T47D (cell line): ENCODE measurements around the gene ZP3.
"Not testable (repeated sequence)": the region's sequence is repeated elsewhere in the genome, so short reads cannot be mapped to it uniquely, and the experiment has no call there.

Experiments
- DNase-seq, 2 experiments: peaks; one replicate each; pipeline versions ENCODE4 v3.0.0 to v3.0.0-alpha.2; 2011 to 2012; ENCODE audit warnings: low read depth in 1 of 2, low spot score in 1 of 2
- JUND ChIP-seq: IDR thresholded peaks from 2 replicates; pipeline ENCODE4 v1.6.1; 2012; ENCODE audit warnings: low read depth
- in situ Hi-C: cut with HindIII; loops from 2 replicates; pipeline ENCODE4 v1.10.0; 2016; ENCODE audit warnings: low sequenced_read_pairs, low pct_unique_long_range_greater_than_20kb

The ZP3 gene

GRCh38 chr7:76412249-76412648 is 12.5 kb upstream of the ZP3 start:
- no peak for DNase-seq
- in situ Hi-C loops, result no loop called here
- no peak for TF ChIP-seq JUND

DNA sequence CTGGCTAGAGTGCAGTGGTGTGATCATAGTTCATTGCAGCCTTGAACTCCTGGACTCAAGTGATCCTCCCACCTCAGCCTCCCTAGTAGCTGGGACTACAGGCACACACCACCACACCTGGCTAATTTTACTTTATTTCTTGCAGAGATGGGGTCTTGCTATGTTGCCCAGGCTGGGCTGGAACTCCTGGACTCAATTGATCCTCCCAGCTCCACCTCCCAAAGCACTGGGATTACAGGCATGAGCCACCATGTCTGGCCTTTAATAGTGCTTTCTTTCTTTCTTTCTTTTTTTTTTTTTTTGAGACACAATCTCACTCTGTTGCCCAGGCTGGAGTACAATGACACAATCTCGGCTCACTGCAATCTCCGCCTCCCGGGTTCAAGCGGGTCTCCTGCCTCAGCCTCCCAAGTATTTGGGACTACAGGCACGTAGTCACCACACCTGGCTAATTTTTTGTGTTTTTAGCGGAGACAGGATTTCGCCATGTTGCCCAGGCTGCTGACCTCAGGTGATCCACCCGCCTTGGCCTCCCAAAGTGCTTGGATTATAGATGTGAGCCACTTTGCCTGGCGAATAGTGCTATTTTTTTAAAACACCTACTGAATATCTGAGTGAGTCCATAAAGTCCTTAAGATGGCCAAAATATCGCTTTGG is 7.0 kb upstream of the ZP3 start:
- in situ Hi-C loops, DNase-seq: not testable (repeated sequence)

DNA sequence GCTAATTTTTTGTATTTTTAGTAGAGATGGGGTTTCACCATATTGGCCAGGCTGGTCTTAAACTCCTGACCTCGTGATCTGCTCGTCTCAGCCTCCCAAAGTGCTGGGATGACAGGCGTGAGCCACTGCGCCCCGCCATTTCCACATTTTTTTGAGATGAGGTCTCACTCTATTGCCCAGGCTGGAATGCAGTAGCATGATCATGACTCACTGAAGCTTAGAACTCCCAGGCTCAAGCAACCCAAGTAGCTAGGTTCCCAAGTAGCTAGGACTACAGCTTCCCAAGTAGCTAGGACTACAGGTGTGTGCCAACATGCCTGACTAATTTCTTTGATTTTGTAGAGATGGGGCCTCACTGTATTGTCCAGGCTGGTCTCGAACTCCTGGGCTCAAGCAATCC is 3.7 kb upstream of the ZP3 start:
- in situ Hi-C loops, DNase-seq: not testable (repeated sequence)

DNA sequence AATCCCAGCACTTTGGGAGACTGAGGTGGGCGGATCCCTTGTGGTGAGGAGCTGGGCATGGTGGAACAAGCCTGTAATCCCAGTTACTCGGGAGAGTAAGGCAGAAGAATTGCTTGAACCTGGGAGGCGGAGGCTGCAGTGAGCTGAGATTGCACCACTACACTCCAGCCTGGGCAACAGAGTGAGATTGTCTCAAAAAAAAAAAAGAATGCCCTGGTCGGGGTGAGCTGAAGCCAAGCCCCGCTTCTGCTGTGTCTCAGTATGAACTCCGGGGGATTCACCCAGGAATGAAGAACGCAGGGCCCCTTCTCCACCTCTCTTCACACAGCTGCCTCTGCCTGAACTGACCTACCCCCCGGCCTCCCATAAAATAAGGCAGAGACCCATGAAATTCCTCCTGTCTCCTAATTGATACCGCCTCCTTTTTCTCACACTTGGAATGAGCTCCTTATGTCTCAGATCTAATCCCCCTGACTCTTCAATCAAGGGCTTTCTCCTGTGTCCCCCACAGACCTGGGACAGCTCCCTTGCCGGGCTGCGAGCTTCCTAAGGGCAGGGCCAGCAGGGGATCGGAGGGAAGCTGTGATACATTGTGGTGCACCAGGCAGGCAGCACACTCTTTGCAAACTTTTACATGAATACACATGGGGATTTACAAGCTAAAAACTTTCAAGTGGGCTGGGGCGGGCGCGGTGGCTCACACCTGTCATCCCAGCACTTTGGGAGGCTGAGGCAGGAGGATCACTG is 911 bp upstream of the ZP3 start:
- in situ Hi-C loops, result no loop called here
- TF ChIP-seq JUND, result no peak

DNA sequence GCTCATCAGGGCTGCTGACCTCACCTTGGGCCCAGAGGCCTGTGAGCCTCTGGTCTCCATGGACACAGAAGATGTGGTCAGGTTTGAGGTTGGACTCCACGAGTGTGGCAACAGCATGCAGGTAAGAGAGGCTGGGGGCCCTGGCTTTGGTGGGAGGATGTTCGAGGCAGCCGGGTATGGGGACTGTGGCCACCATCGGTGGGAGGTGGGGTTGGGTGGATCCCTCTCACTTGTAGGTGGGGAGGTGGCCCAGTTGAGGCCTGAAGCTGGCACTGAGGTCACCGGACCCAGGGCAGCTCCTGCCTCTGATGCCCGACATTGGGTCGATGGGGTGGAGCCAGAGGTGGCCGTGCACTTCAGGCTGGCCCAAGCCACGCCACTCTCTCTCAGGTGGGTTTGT is 406 bp downstream of the ZP3 start:
- no peak for DNase-seq
- TF ChIP-seq JUND, result no peak
- in situ Hi-C loops, result no loop called here

More for the DNA sequence above, 911 bp upstream of the ZP3 start:
- DNase-seq, result no peak

- in situ Hi-C loops, DNase-seq: not testable (repeated sequence)
Measured at GRCh38 chr7:76425558-76425957, 808 bp downstream of the ZP3 start.

GRCh38 chr7:76426246-76426645 is 1.5 kb downstream of the ZP3 start:
- TF ChIP-seq JUND, result no peak
- no peak for DNase-seq
- in situ Hi-C loops, result no loop called here

- in situ Hi-C loops, result no loop called here
- no peak for TF ChIP-seq JUND
- DNase-seq, result no peak
Measured at GRCh38 chr7:76427635-76428034, 2.9 kb downstream of the ZP3 start.

DNA sequence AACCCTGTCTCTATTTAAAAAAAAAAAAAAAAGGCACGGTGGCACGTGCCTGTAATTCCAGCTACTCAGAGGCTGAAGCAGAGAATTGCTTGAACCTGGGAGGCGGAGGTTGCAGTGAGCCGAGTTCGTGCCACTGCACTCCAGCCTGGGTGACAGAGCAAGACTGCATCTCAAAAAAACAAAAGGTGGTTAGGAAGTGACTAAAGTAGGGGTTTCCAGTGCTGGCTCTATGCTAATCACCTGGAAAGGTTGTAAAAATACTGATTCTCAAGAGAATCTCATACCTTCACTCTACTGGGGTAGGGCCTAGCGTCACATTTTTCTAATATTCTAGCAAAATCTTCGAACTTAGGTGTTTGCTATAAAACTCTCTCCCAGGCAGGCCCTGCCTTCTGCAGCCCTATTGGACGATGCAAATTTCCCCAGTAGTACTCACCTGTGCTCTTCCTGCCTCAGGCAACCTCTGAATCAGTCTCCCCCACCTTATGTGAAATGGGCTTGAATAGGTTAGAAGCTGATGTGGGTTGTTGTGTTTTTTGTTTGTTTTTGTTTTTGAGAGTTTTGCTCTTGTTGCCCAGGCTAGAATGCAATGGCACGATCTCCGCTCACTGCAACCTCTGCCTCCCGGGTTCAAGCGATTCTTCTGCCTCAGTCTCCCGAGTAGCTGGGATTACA is 3.5 kb downstream of the ZP3 start:
- no peak for DNase-seq
- TF ChIP-seq JUND, result no peak
- in situ Hi-C loops, result no loop called here

- in situ Hi-C loops, result no loop called here
- no peak for TF ChIP-seq JUND
- DNase-seq, result no peak
Measured at GRCh38 chr7:76428868-76429805, 4.4 kb downstream of the ZP3 start.

DNA sequence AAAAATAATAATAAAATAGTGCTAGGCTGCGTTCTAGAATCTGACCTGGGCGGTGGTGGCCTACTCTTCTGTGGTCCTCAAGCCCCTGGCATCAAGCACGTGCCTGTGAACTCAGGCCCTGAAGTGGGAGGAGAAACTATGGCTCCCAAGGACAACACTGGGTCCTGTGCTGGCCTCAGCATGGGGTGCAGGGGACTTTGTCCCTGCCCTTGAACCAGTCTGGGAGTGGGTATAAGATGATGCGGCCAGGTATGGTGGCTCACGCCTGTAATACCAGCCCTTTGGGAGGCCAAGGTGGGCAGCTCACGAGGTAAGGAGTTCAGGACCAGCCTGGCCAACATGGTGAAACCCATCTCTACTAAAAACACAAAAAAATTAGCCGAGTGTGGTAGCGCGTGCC is 5.5 kb downstream of the ZP3 start:
- no peak for DNase-seq
- no peak for TF ChIP-seq JUND
- in situ Hi-C loops, result no loop called here

DNA sequence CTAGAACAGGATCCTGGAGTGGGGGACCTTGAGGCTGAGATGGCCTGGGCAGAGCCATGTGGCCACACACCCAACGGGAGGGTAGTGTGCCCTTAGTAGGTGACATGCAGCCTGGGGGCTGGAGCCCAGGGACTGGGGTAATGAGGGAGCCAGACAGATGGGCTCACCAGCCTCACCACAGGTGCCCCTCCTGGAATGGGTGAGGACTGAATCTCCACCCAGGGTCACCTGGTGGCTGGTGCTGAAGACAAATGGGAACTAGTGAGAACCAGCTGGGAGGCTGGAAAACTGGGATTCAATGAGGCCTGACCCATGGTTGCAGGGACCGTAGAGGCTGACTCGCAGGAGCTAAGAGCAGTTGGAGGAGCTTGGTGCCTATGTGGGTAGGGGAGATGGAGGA is 6.1 kb downstream of the ZP3 start:
- DNase-seq, result no peak
- no peak for TF ChIP-seq JUND
- in situ Hi-C loops, result no loop called here

- in situ Hi-C loops, result not testable (repeated sequence)
Measured at GRCh38 chr7:76437873-76438272, 13.1 kb downstream of the ZP3 start.

DNA sequence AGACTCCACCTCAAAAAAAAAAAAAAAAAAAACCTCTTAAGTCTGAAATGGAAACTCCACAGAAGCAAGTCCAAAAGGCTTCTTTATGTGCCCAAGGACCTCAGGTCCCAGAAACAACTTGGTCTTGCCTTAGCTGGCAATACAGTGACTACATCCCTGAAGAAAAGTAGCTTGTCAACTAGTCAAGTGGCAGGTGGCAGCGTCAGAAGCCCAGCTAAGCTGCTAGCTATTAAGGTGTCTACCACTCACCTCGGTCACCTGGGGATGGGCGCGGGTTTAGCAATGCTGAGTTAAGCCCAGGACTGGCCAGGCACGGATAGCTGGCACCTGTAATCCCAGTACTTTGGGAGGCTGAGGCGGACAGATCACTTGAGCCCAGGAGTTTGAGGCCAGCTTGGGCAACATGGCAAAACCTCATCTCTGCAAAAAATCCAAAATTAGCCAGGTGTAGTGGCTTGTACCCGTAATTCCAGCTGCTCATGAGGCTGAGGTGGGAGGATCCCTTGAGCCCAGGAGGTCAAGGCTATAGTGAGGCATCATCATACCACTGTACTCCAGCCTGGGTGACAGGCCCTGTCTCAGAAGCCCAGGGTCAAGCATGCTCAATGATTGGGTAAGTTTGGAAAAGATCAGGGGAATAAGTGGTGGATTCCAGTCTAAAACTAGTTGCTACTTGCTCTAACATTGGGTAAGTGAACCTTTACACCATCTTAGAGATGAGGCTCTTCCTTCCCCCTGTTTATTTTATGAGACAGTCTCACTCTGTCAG is 14.6 kb downstream of the ZP3 start:
- in situ Hi-C loops, DNase-seq: not testable (repeated sequence)

More at GRCh38 chr7:76437873-76438272, 13.1 kb downstream of the ZP3 start:
- DNase-seq, result peak in 1 of 2 experiments; percentile 92

GRCh38 chr7:76440404-76440803 is 15.7 kb downstream of the ZP3 start:
- DNase-seq, in situ Hi-C loops: not testable (repeated sequence)

- in situ Hi-C loops, DNase-seq: not testable (repeated sequence)
Measured at GRCh38 chr7:76441792-76442191, 17.0 kb downstream of the ZP3 start.
